ENCODE measurements around the gene MRPL32. TPM values are rescaled to one million over a fixed set of nuclear protein-coding genes. Genes with fewer than 3 reads are reported as not detected.

MRPL32 gene
- total RNA-seq, 1 experiment from 2014 or later: 102 TPM

GRCh38 chr7:42932811-42933591 is 825 bp downstream of the MRPL32 start:
- peak overlapping the region; percentile 85 for H3K27ac ChIP-seq (ENCODE audit: low read depth, low read length, poor library complexity, severe bottlenecking)
- BruUV-seq (replicated peaks): no TSS peak
- H3K27me3 ChIP-seq (replicated peaks; ENCODE audit: insufficient read depth, low read depth, low read length, poor library complexity): no peaks in the 10 kb centered on the region
- ChIA-PET POLR2A (ENCODE audit: low non-redundant PET) (no interaction called here), CTCF (interaction anchor here (0.8 to 1.5 kb wide), 2 partner anchors 328 to 992 kb away, joined by 3 to 6 read pairs; no protein-coding TSS in a partner anchor)
- peak overlapping the region; percentile 83 for H3K4me3 ChIP-seq (ENCODE audit: low read depth, low read length, poor library complexity, severe bottlenecking)
- no peak for TF ChIP-seq CTCF (conservative IDR thresholded peaks at IDR 0.05; ENCODE audit: low read depth, low read length)
- TF ChIP-seq EZH2 (IDR thresholded peaks at IDR 0.05; ENCODE audit: borderline replicate concordance, low read depth, low read length, poor library complexity, severe bottlenecking): no peak
- H3K4me1 ChIP-seq (ENCODE audit: insufficient read depth, low read length, poor library complexity, severe bottlenecking): peaks cover 17% of the 10 kb centered on the region
- no peaks in the 10 kb centered on the region for H3K9me3 ChIP-seq (ENCODE audit: low read depth, low read length, poor library complexity, severe bottlenecking)
- DNase-seq (ENCODE audit: low spot score): peak; percentile 43
- H3K36me3 ChIP-seq (ENCODE audit: insufficient read depth, low read length, poor library complexity, severe bottlenecking): peaks cover 33% of the 10 kb centered on the region
- intact Hi-C loops (cut with micrococcal nuclease; ENCODE audit: unreplicated experiment): no loop called here

- no TSS peak for BruUV-seq (replicated peaks)
- no peaks in the 10 kb centered on the region for H3K9me3 ChIP-seq (ENCODE audit: low read depth, low read length, poor library complexity, severe bottlenecking)
- H3K27me3 ChIP-seq (replicated peaks; ENCODE audit: insufficient read depth, low read depth, low read length, poor library complexity): no peaks in the 10 kb centered on the region
- no peak overlapping the region for H3K4me3 ChIP-seq (ENCODE audit: low read depth, low read length, poor library complexity, severe bottlenecking)
- DNase-seq (ENCODE audit: low spot score): no peak
- peaks cover 41% of the 10 kb centered on the region for H3K36me3 ChIP-seq (ENCODE audit: insufficient read depth, low read length, poor library complexity, severe bottlenecking)
- ChIA-PET CTCF (no interaction called here), POLR2A (ENCODE audit: low non-redundant PET) (no interaction called here)
- H3K4me1 ChIP-seq (ENCODE audit: insufficient read depth, low read length, poor library complexity, severe bottlenecking): peaks cover 12% of the 10 kb centered on the region
- no peak overlapping the region for H3K27ac ChIP-seq (ENCODE audit: low read depth, low read length, poor library complexity, severe bottlenecking)
- TF ChIP-seq EZH2 (IDR thresholded peaks at IDR 0.05; ENCODE audit: borderline replicate concordance, low read depth, low read length, poor library complexity, severe bottlenecking) (no peak), CTCF (conservative IDR thresholded peaks at IDR 0.05; ENCODE audit: low read depth, low read length) (no peak)
- intact Hi-C loops (cut with micrococcal nuclease; ENCODE audit: unreplicated experiment): no loop called here
Measured at GRCh38 chr7:42934291-42934690, 2.1 kb downstream of the MRPL32 start.

GRCh38 chr7:42935861-42936260 is 3.7 kb downstream of the MRPL32 start:
- H3K4me3 ChIP-seq (ENCODE audit: low read depth, low read length, poor library complexity, severe bottlenecking): no peak overlapping the region
- H3K4me1 ChIP-seq (ENCODE audit: insufficient read depth, low read length, poor library complexity, severe bottlenecking): no peaks in the 10 kb centered on the region
- POLR2A ChIA-PET (ENCODE audit: low non-redundant PET): no interaction called here
- no TSS peak for BruUV-seq (replicated peaks)
- no peaks in the 10 kb centered on the region for H3K9me3 ChIP-seq (ENCODE audit: low read depth, low read length, poor library complexity, severe bottlenecking)
- peaks cover 41% of the 10 kb centered on the region for H3K36me3 ChIP-seq (ENCODE audit: insufficient read depth, low read length, poor library complexity, severe bottlenecking)
- no peak for TF ChIP-seq EZH2 (IDR thresholded peaks at IDR 0.05; ENCODE audit: borderline replicate concordance, low read depth, low read length, poor library complexity, severe bottlenecking)
- TF ChIP-seq CTCF (conservative IDR thresholded peaks at IDR 0.05; ENCODE audit: low read depth, low read length): no peak
- no peaks in the 10 kb centered on the region for H3K27me3 ChIP-seq (replicated peaks; ENCODE audit: insufficient read depth, low read depth, low read length, poor library complexity)
- H3K27ac ChIP-seq (ENCODE audit: low read depth, low read length, poor library complexity, severe bottlenecking): no peak overlapping the region
- intact Hi-C loops (cut with micrococcal nuclease; ENCODE audit: unreplicated experiment): no loop called here
- CTCF ChIA-PET: no interaction called here
- DNase-seq (ENCODE audit: low spot score): no peak

Data from A673 (cell line).